Cardiac fibroblast (primary cell): ENCODE measurements around the gene LDB3.

ENCODE experiments used
- DNase-seq, 2 donors: peaks; one replicate each; pipeline versions ENCODE4 v3.0.0 to v3.0.0-alpha.2; 2010; ENCODE audit warnings: low read depth in 2 of 2
- H3K4me3 ChIP-seq, 2 donors: replicated peaks in 1 of 2; 1 replicate in 1 of 2; 2 replicates in 1 of 2; pipeline ENCODE4 v1.5.1; 2011; ENCODE audit warnings: low read depth in 2 of 2, low read length in 2 of 2, mild to moderate bottlenecking in 2 of 2, moderate library complexity in 1 of 2
- TF ChIP-seq, protein P1 (sequence below): IDR thresholded peaks from one replicate; pipeline ENCODE4 v1.5.1; 2011; ENCODE audit warnings: low read depth, mild to moderate bottlenecking, low read length, inconsistent platforms

The LDB3 gene

DNA sequence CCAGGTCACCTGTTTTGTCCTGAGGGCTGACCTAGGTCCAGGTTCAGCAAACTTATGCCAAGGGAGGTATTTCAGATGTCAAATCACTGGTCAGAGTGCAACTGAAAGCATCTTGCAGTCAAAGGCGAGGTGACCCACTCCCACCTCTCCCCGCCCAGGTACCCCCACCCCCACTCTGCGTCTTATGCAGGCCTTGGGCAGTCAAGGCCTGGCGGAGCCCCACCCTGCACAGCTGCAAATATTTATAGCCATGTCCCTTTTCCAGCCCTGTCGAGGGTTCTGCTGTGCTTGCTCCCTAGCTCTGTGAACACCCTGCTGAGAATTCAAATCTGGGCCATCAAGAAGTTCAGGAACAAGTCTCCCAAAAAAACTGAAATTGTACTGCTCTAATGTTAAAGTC is 47.5 kb downstream of the LDB3 start:
- DNase-seq = no peak

DNA sequence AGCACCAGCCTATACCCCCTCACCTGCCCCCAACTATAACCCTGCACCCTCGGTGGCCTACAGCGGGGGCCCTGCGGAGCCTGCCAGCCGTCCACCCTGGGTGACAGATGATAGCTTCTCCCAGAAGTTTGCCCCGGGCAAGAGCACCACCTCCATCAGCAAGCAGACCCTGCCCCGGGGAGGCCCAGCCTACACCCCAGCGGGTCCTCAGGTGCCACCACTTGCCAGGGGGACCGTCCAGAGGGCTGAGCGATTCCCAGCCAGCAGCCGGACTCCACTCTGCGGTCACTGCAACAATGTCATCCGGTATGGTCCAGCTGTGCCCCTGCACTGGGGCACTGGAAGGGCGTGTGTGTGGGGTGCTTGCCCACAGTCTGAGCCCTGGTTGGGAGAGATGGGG is 48.2 kb downstream of the LDB3 start:
- no peak for DNase-seq
- TF ChIP-seq, protein P1, sequence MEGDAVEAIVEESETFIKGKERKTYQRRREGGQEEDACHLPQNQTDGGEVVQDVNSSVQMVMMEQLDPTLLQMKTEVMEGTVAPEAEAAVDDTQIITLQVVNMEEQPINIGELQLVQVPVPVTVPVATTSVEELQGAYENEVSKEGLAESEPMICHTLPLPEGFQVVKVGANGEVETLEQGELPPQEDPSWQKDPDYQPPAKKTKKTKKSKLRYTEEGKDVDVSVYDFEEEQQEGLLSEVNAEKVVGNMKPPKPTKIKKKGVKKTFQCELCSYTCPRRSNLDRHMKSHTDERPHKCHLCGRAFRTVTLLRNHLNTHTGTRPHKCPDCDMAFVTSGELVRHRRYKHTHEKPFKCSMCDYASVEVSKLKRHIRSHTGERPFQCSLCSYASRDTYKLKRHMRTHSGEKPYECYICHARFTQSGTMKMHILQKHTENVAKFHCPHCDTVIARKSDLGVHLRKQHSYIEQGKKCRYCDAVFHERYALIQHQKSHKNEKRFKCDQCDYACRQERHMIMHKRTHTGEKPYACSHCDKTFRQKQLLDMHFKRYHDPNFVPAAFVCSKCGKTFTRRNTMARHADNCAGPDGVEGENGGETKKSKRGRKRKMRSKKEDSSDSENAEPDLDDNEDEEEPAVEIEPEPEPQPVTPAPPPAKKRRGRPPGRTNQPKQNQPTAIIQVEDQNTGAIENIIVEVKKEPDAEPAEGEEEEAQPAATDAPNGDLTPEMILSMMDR = no peak
- H3K4me3 ChIP-seq = no peak overlapping the region

More for the DNA sequence above, 47.5 kb downstream of the LDB3 start:
- TF ChIP-seq, protein P1 = no peak
- H3K4me3 ChIP-seq = no peak overlapping the region

DNA sequence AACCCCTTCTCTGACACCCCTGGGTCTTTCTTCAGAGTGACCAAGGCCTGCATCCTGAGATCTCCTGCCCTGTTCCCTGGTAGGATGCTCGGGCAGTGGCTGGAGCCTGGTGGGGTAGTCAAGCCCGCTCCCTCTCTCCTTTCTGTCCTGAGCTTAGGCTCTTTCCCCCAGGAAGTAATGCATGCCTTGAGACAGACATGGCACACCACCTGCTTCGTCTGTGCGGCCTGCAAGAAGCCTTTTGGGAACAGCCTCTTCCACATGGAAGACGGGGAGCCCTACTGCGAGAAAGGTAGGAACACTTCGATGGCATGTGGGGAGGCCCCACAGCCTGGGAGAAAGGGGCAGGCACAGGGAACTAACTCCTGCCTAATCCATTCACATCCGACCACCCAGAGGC is 50.2 kb downstream of the LDB3 start:
- TF ChIP-seq, protein P1 = no peak
- DNase-seq = no peak
- H3K4me3 ChIP-seq = no peak overlapping the region

DNA sequence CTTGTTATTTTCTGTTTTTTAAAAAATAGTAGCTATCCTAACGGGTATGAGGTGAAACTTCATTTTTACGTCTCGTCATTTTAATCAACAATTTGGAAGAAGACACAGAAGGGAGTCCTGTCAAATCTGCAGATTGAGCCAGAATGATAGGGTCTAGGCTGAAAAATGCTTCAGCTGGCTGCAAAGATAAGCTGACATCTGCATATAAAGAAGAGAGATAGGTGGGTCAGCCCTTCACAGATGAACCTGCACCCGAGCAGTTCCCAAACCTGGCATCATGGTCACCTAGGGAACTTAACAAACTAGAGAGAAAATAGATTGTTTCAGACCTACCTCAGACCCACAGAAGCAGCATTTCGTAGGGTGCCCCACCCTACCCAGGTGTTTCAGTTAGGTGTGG is 52.9 kb downstream of the LDB3 start:
- no peak for DNase-seq
- no peak overlapping the region for H3K4me3 ChIP-seq
- TF ChIP-seq, protein P1 = no peak

DNA sequence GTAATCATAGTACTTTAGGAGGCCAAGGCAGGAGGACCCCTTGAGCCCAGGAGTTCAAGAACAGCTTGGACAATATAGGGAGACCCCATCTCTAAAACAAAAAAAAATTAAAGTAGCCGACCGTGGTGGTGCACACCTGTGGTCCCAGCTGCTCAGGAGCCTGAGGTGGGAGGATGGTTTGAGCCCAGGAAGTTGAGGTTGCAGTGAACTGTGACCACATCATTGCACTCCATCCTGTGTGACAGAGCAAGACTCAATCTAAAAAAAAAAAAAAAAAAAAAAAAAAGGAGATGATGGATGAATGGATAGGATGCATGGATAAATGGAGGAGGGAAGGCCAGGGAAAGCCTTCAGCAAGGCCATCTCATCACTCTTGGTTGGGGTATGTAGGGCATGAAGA is 54.7 kb downstream of the LDB3 start:
- TF ChIP-seq, protein P1 = no peak
- no peak overlapping the region for H3K4me3 ChIP-seq
- DNase-seq = no peak

DNA sequence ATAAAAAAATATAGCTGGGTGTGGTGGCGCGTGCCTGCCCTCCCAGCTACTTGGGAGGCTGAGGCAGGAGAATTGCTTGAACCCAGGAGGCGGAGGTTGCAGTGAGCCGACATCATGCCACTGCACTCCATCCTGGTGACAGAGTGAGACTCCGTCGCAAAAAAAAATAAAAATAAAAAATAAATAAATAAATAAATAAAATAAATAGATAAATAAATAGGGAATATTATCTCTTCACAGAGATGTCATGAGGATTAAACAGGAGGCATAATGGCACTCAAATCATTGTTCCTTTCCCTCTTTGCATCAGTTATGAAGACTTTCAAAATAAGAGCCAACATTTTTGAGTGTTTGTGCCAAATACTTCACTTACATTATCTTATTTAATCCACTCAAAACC is 56.1 kb downstream of the LDB3 start:
- no peak overlapping the region for H3K4me3 ChIP-seq
- no peak for DNase-seq
- TF ChIP-seq, protein P1 = no peak

DNA sequence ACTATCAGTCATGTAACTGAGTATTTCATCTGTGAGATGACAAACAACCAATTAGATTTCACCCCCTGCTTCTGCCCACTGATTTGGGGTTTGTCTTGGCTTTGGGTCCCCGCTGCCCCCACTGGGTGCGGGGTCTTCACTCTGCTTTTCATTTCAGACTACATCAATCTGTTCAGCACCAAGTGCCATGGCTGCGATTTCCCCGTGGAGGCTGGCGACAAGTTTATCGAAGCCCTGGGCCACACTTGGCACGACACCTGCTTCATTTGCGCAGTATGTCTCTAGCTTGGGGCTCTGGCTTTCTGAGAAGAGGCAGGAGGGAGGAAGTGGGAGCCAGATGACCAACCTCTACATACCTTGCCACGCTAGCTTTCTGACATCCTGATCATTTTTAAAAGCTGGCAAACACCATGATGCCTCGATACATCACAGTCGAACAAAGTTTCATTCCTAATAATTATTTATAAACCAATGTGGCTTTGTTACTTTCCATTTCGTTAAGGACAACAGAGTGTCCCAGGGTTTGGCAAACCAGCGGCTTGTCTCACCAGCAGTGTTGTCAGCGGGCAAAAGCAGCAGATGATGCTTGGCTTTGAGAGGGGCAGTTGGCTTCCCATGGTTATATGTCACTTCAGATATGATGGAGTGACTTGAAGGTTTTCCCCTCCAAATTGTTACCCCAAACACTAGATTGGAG is 57.8 kb downstream of the LDB3 start:
- TF ChIP-seq, protein P1 = no peak
- no peak overlapping the region for H3K4me3 ChIP-seq
- DNase-seq = no peak
